Left ventricle myocardium inferior (tissue), 1 donor: Measurements from ENCODE around the gene CLC. TPM values are rescaled to one million over a fixed set of nuclear protein-coding genes. Genes with fewer than 3 reads are reported as not detected.

ENCODE experiments used
- DNase-seq: peaks from one replicate; pipeline ENCODE4 v3.0.0-alpha.2; 2020
- H3K27ac ChIP-seq: fragments of 200-600 bp; replicated peaks from 2 replicates; pipeline ENCODE4 v1.8.0; 2021
- H3K27me3 ChIP-seq: fragments of 200-600 bp; 2 replicates; pipeline ENCODE4 v1.8.0; 2021; ENCODE audit warnings: low read depth
- H3K36me3 ChIP-seq: fragments of 200-600 bp; 2 replicates; pipeline ENCODE4 v1.8.0; 2021
- H3K4me1 ChIP-seq: fragments of 200-600 bp; 2 replicates; pipeline ENCODE4 v1.8.0; 2021
- H3K4me3 ChIP-seq: fragments of 200-600 bp; 2 replicates; pipeline ENCODE4 v1.8.0; 2021; ENCODE audit warnings: mild to moderate bottlenecking, moderate library complexity
- H3K9me3 ChIP-seq: fragments of 200-600 bp; replicated peaks from 2 replicates; pipeline ENCODE4 v1.8.0; 2021
- intact Hi-C: fragments of 100-400 bp; cut with micrococcal nuclease; formaldehyde crosslinking; loops from one replicate; pipeline ENCODE4 v1.11.0; 2022
- long read RNA-seq: library from polyadenylated mRNA; unstranded; transcript quantifications from one replicate; pipeline ENCODE4 v2.0.0, GENCODE V29; 2021
- total RNA-seq: library from RNA; stranded (reverse); fragmentation: NEBNext Ultra II Directional; extraction: Animal tissue kit (Norgen Biotek cat#: 25700); gene quantifications from one replicate; pipeline ENCODE4 v1.2.1, GENCODE V29; 2021
- TF ChIP-seq, protein P1 (sequence below): fragments of 200-600 bp; IDR thresholded peaks from 2 replicates; pipeline ENCODE4 v1.8.0; 2021; ENCODE audit warnings: antibody characterized with exemption, mild to moderate bottlenecking, borderline replicate concordance
- donor health status: DM: no; HTN: yes; CAD: no; lungs with severe emphysema.

CLC gene
- not detected for total RNA-seq
- long read RNA-seq, result 0 reads

DNA sequence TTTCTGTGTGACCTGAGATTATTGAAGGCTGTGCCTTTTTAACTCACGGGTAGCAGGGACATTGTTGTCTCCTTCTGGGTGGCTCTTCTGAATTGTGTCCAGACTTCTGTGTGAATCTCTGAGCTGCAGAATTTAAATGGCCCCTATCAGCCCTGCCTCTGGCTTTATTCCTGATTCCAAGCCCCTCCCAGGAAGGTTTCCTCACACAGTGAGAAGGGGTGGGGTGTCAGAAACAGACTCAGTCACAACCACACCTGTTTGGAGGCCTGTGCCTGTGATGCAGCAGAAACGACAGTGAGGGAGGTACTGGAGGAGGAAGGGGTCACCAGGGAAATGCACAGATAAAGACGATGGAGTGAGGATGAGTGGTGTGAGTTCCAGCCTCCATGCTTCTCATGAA, at the start of gene CLC:
CLC (minus strand) TSS at position 139 of the 400 bp plus-strand sequence; CDS start at position 62, 77 bp downstream.
- intact Hi-C loops, result no loop called here
- no peaks in the 10 kb centered on the region for H3K4me1 ChIP-seq
- H3K36me3 ChIP-seq, result no peaks in the 10 kb centered on the region
- no peak within 1 kb of the TSS for H3K4me3 ChIP-seq
- no peak within 1 kb of the TSS for H3K27ac ChIP-seq
- DNase-seq, result no peak
- H3K9me3 ChIP-seq, result no peaks in the 10 kb centered on the region
- H3K27me3 ChIP-seq, result peaks cover 51% of the 10 kb centered on the region
- TF ChIP-seq, protein P1, sequence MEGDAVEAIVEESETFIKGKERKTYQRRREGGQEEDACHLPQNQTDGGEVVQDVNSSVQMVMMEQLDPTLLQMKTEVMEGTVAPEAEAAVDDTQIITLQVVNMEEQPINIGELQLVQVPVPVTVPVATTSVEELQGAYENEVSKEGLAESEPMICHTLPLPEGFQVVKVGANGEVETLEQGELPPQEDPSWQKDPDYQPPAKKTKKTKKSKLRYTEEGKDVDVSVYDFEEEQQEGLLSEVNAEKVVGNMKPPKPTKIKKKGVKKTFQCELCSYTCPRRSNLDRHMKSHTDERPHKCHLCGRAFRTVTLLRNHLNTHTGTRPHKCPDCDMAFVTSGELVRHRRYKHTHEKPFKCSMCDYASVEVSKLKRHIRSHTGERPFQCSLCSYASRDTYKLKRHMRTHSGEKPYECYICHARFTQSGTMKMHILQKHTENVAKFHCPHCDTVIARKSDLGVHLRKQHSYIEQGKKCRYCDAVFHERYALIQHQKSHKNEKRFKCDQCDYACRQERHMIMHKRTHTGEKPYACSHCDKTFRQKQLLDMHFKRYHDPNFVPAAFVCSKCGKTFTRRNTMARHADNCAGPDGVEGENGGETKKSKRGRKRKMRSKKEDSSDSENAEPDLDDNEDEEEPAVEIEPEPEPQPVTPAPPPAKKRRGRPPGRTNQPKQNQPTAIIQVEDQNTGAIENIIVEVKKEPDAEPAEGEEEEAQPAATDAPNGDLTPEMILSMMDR, result no peak

DNA sequence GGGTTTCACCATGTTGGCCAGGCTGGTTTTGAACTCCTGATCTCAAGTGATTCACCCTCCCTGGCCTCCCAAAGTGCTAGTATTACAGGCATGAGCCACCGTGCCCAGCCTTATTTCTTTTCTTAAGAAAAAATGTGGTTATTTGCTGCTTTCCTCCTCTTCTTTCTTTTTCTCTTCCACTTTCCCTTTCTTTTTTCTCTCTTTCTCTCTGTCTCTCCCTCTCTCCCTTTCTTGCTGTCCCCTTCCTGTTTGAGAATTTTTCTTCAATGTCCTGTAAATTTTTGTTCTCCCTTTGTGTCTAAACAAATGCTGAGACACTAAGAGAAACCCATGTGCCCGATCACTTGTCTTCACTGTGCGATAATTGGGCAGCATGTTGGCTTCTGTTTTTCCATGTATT, 43.1 kb upstream of the CLC start:
- no peak overlapping the region for H3K27ac ChIP-seq
- no peaks in the 10 kb centered on the region for H3K36me3 ChIP-seq
- H3K9me3 ChIP-seq, result no peaks in the 10 kb centered on the region
- H3K4me1 ChIP-seq, result no peaks in the 10 kb centered on the region
- H3K4me3 ChIP-seq, result no peak overlapping the region
- TF ChIP-seq, protein P1, result no peak
- intact Hi-C loops, result no loop called here
- H3K27me3 ChIP-seq, result peaks cover 55% of the 10 kb centered on the region
- DNase-seq, result no peak

DNA sequence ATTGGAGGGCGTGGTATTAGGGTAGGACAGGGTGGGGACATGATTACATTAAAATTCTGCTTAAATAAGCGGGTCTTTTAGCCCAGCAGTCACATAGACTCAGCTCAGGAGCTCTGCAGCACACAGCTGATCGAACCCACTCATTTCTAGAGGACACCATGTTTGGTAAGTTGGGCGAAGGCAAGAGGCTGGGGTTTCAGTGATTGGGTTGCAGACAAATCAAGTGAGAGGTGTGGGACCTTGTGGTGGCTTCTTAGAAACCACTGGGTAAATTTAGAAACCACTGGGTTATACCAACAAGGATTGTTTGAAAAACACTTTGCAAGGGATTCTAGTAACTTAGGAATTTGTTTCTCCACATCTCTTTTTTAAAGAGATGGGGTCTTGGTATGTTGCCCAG, 40.9 kb upstream of the CLC start, which contains the start of gene LEUTX:
LEUTX (plus strand) TSS at position 92 of the 400 bp plus-strand sequence; CDS start at position 159, 67 bp downstream.
- no peaks in the 10 kb centered on the region for H3K9me3 ChIP-seq
- H3K4me1 ChIP-seq, result no peaks in the 10 kb centered on the region
- no peak within 1 kb of the TSS for H3K4me3 ChIP-seq
- H3K27me3 ChIP-seq, result peaks cover 34% of the 10 kb centered on the region
- intact Hi-C loops, result no loop called here
- TF ChIP-seq, protein P1, result no peak
- no peak within 1 kb of the TSS for H3K27ac ChIP-seq
- no peak for DNase-seq
- H3K36me3 ChIP-seq, result no peaks in the 10 kb centered on the region

DNA sequence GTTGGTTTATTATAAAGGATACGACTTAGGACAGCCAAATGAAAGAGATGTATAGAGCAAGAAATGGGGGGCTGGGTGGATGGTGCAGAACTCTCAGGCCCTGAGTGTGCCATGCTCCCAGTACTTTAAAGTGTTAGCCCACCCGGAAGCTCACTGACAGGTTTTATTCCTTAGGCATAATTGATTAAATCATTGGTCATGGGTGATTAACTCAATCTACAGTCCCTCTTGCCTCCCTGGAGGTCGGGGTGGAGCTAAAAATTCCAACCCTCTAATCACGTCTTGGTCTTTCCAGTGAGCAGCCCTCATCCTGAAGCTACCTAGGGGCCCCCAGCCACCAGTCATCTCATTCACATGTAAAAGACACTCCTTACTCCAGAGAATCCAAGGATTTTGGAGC, 31.0 kb upstream of the CLC start:
- TF ChIP-seq, protein P1, result no peak
- no peak for DNase-seq
- intact Hi-C loops, result no loop called here
- Histone ChIP-seq H3K27ac (no peak overlapping the region), H3K9me3 (peaks cover 6% of the 10 kb centered on the region), H3K27me3 (peaks cover 33% of the 10 kb centered on the region), H3K4me1 (no peaks in the 10 kb centered on the region), H3K4me3 (no peak overlapping the region), H3K36me3 (no peaks in the 10 kb centered on the region)

- TF ChIP-seq, protein P1, result no peak
- DNase-seq, result no peak
- Histone ChIP-seq H3K4me3 (no peak overlapping the region), H3K9me3 (peaks cover 6% of the 10 kb centered on the region), H3K36me3 (no peaks in the 10 kb centered on the region), H3K27me3 (peaks cover 33% of the 10 kb centered on the region), H3K27ac (no peak overlapping the region), H3K4me1 (no peaks in the 10 kb centered on the region)
- intact Hi-C loops, result no loop called here
These were observed 30.5 kb upstream of the CLC start for GRCh38 chr19:39768334-39768733.
